HG02981 (cell line): ENCODE results near the gene CDK3.

ENCODE experiments used
- ATAC-seq: cut with Tn5 transposase; IDR thresholded peaks from one replicate; pipeline ENCODE4 v1.9.1; 2021; ENCODE audit warnings: mild to moderate bottlenecking, moderate library complexity; ENCODE audit not compliant: unreplicated experiment

Gene CDK3

DNA sequence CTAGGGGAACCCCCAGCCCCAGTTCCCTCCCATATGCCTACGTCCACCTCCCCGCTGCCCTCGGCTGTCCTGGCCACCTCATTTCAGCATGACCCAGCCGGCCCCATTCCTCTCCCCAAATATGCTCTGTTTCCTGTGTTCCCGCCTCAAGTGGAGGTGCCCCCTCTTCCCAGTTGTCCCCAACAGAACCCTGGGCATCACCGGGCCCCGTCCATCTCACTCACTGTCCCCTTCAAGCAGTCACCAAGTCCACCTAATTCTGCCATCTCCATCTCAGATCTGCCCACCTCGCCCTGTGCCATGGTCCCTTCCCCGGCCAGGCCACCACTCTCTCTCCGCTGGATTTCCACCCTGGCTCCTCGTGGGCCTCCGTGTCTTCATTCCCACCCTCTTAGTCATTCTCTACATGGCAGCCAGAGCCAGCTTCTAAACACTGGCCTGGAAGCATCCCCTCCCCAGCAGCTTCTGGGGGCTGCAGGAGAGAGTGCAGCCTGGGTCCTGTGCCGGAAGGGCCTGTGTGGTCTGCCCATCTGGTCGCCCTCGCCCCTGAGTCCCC is 12.8 kb downstream of the CDK3 start:
- ATAC-seq, result no peak

- peak; percentile 54 for ATAC-seq
Measured at GRCh38 chr17:76014100-76014924, 13.7 kb downstream of the CDK3 start.

DNA sequence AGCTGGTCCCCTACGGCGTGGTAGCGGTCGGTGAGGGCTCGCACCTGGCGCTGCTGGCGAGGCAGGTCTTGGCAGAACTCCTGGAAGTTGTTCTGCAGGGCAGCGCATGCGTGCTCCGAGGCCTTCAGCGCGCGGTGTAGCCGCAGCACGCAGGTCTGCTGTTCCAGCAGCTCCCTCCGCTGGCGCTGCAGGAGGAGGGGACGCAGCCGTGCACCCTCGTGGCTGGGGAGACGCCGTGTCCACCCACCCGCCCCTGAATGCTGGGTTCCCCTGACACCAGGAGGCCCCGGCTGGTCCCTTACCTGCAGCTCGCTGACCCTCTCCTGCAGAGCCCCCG is 14.2 kb downstream of the CDK3 start:
- ATAC-seq, result no peak

DNA sequence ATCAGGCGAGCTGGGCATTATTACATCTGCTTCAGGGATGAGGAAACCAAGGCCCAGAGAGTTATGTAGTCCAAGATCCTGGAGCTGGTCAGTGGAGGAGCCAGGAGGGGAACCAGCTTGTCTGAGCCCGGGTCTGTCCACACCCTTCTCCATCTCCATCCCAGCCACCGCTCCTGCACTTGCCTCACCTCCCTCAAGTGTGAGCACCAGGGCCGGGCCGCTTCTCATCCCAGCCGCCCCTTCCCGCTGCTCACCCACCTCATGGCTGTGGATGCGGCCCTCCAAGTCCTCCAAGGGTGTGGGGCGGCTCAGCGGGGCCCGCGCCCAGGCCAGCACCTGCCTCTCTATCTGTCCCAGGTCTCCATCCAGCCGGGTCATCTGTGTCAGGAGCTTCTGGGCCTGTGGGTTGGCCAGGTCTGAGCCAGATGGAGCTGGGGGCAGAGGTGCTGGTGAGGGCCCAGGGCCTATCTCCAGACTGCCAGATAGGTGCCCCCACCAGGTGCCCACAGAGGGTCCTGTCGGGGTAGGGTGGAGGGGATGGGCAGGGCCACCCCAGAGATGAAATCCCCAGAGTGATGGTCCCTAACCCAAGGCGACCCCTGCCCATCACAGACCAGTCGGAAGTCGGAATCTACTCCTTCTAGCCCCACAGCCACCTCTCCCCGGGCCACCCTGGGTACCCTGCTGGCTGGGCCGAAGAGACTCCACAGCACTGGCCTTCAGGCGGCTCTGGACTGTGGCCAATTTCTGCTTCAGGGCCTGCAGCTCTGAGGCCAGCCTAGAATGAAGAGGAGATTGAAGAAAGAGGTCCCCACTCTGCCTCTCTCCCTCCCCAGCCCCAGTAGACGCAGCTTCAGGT is 17.1 kb downstream of the CDK3 start:
- no peak for ATAC-seq

- ATAC-seq, result no peak
Measured at GRCh38 chr17:76018340-76018680, 17.7 kb downstream of the CDK3 start.

GRCh38 chr17:76018801-76019200 is 18.1 kb downstream of the CDK3 start:
- no peak for ATAC-seq

DNA sequence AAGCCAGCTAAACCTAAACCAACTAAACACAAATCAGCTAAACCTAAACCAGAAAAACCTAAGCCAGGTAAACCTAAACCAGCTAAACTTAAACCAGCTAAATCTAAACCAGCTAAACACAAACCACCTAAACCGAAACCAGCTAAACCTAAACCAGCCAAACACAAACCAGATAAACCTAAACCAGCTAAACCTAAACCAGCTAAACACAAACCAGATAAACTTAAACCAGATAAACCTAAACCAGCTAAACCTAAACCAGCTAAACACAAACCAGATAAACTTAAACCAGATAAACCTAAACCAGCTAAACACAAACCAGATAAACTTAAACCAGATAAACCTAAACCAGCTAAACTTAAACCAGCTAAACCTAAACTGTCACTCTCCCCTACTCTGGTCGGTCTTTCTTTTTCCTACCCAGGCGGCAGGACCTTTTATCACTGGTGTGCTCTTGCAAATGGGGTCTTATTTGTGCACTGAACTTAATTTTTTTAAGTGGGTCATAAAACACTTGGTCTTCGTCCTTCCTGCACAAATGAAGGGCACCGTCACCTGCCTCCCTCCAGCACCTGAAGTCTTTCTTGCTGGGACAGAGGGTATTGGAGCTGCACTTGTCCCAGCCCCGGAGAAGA is 19.3 kb downstream of the CDK3 start:
- ATAC-seq, result no peak

DNA sequence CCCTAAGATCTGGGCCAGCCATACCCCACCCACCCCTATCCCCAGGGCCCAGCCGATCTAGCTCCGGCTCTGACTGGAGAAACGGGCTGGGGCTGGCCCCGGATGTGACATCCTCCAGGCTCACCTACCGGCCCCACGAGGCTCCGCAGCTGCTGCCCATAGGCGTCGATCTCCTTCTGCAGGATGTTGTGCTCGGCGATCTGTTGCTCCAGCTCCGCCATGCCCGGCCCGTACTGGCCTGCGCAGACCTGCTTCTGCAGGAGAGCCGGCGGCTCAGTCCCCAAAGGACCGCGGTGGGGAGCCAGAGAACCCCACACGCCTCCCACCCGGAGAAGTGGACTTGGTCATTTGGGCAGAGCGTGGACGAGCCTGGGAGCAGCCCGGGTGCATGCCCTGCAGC is 21.6 kb downstream of the CDK3 start:
- no peak for ATAC-seq

GRCh38 chr17:76022973-76023899 is 22.6 kb downstream of the CDK3 start:
- ATAC-seq, result no peak

GRCh38 chr17:76023900-76024237 is 23.2 kb downstream of the CDK3 start:
- no peak for ATAC-seq

GRCh38 chr17:76024353-76024752 is 23.7 kb downstream of the CDK3 start:
- ATAC-seq, result no peak

DNA sequence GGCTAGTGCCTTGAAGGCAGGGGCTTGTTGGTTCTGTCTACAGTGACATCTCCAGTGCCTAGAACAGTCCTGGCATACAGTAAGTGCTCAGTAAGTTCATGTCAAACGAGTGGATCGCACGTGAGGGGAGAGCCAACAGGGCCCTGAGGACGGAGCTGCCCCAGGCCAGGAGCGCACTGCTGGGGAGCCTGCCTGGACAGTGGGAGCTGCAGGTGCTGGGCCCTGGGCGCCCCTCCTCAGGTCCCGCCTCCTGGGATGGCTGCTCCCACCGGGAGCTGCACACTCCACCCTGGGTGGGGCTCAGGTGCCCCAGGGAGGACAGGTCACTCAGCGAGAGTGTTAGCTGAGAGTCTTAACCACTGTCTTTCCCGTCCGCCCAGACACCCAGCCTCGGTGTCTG is 24.6 kb downstream of the CDK3 start:
- no peak for ATAC-seq

DNA sequence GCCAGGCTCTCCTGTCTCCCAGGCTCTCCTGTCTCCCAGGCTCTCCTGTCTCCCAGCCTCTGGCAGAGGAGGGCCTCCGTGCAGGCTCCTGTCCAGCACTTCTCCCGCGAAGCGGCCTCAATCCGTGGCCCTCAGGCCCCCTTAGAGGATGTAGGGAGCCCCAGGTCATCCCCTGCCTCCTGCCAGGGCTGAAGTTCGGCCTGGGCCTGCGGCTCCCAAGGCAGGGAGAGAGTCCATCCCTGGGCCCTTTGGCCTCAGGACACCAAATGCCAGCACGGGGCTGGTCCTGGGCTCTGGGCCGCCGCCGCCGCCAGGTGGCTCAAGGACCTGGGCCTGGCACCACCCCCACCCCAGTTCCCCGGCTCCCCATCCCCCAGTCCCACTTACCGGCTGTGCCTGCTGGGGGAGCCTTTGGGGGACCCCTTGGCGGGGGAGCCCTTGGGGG is 26.1 kb downstream of the CDK3 start:
- no peak for ATAC-seq

DNA sequence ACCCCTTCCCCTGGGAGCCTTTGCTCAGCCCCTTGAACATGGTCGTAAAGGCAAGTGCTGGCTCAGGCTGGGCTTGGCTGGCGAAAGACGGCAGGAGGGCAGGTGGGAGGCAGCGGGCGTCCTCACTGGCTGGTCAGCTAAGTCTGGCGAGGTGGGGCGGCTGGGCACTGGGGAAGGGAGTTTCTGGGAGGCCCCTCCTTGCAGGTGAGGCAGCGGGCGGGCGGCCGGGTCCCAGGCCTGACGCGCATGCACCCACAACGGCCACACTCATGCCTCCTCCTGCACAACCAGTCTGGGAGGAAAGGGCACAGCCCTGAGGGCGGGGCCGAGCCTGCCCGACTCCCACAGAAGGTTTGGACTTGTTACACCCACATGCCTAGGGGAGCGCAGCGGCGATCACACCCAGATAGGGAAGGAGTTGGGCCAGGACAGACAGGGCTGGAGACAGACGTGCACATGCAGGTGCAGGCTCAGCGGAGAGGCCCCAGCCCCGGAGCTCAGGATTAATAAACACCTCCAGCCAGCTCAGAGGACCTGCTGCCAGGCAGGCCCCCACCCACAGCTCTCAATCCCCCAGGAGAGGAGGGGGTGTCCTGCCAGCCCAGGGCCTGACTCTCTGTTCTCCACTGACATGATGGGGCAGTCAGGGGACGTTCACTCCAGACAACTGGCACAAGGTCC is 26.6 kb downstream of the CDK3 start, which contains the start of gene EVPL:
Gene EVPL (minus strand): TSS at position 148 of the 681 bp plus-strand sequence. CDS start 108 bp downstream, at position 40.
- no peak for ATAC-seq

- no peak for ATAC-seq
Measured at GRCh38 chr17:76032073-76032779, 31.6 kb downstream of the CDK3 start.

DNA sequence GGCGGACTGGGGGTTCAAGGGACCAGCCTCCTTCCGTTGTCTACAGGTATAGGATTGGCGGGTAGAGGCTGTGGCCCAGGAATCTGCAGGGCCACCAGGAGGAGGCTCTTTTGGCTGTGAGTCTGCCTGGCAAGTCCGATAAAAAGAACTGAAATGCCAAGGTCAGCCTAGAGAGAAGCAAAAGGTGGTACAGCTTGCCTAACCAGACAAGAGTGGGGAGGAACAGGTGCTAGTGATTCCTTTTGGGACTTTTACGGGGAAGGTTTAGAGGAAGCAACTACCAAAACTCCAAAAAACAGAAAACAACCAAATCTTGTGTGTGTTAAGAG is 32.1 kb downstream of the CDK3 start:
- ATAC-seq, result no peak

GRCh38 chr17:76033139-76033538 is 32.5 kb downstream of the CDK3 start:
- no peak for ATAC-seq

DNA sequence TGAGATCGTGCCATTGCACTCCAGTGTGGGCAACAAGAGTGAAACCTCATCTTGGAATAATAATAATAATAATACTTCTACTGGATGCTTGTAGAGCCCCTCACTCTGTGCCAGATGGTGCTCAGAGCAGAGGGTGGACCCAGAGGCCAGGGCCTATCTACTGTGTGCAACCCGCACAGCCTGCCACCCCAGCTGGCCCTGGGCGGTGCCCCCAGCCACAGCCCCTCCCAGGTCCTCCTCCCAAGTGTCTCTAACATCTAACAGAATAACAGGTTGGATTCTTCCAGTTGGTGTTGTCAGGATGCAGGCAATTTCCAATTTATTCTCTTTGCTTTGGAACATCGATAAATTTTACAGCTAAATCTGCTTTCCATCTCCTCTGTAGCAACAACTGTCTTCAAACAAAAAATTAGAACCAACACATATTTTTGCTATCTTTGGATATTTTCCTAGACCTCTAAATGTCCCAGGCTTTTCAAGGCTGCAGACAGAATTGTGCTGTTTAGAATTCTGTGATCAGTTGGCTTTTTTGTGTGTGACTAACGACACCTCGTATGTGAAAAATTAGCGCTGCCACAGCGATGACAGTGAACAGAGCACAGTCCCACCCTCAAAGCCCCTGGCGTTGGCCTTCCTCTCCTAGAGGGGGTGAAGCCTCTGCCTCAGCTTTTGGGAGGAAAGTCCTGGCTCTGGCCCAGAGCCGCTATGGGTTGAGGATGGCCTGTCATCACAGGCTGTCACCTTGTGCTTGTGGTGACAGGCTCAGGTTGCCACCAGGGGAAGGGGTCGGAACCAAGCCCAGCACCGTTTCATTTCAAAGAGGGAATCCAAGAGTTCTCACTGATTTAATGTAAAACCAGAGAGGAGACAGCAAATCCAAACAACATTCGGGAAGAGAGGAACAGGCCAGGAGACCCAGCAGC is 34.0 kb downstream of the CDK3 start:
- ATAC-seq, result no peak
